NOMO-1 treated with DMSO at 0.1 percent for 48 hours (cell line): ENCODE results near the gene SHANK2.

ENCODE experiments used
- DNase-seq: peaks from one replicate; lab custom pipeline; 2025; ENCODE audit not compliant: unreplicated experiment; lab: John Stamatoyannopoulos, UW

SHANK2 gene

GRCh38 chr11:71223081-71223405 lies 29.3 kb downstream of the SHANK2 start:
- DNase-seq: no peak

- no peak for DNase-seq
Measured at GRCh38 chr11:71222318-71223080, 29.9 kb downstream of the SHANK2 start.

- DNase-seq: no peak
Measured at GRCh38 chr11:71221821-71222220, 30.6 kb downstream of the SHANK2 start.

- no peak for DNase-seq
Measured at GRCh38 chr11:71221201-71221600, 31.2 kb downstream of the SHANK2 start.

- no peak for DNase-seq
Measured at GRCh38 chr11:71218789-71219499, 33.4 kb downstream of the SHANK2 start.

- DNase-seq: no peak
Measured at GRCh38 chr11:71215425-71215965, 36.9 kb downstream of the SHANK2 start.

- no peak for DNase-seq
Measured at GRCh38 chr11:71214553-71215424, 37.6 kb downstream of the SHANK2 start.

- no peak for DNase-seq
Measured at GRCh38 chr11:71213696-71214552, 38.5 kb downstream of the SHANK2 start.

GRCh38 chr11:71212871-71213559 lies 39.4 kb downstream of the SHANK2 start:
- no peak for DNase-seq

- DNase-seq: no peak
Measured at GRCh38 chr11:71211631-71212030, 40.7 kb downstream of the SHANK2 start.

GRCh38 chr11:71210861-71211260 lies 41.5 kb downstream of the SHANK2 start:
- no peak for DNase-seq

GRCh38 chr11:71209656-71210055 lies 42.7 kb downstream of the SHANK2 start:
- no peak for DNase-seq

- DNase-seq: no peak
Measured at GRCh38 chr11:71209181-71209580, 43.2 kb downstream of the SHANK2 start.

- DNase-seq: no peak
Measured at GRCh38 chr11:71208011-71208774, 44.2 kb downstream of the SHANK2 start.

GRCh38 chr11:71207563-71207962 lies 44.8 kb downstream of the SHANK2 start:
- no peak for DNase-seq

- no peak for DNase-seq
Measured at GRCh38 chr11:71206186-71206585, 46.2 kb downstream of the SHANK2 start.

- DNase-seq: no peak
Measured at GRCh38 chr11:71204748-71205664, 47.4 kb downstream of the SHANK2 start.

- DNase-seq: no peak
Measured at GRCh38 chr11:71204294-71204693, 48.1 kb downstream of the SHANK2 start.
